ENCODE data around the gene UNC5CL. TPM values are rescaled to one million over a fixed set of nuclear protein-coding genes. Genes with fewer than 3 reads are reported as not detected.

Gene UNC5CL
- total RNA-seq, 2 experiments from 2014 or later, result 0.49 to 0.85 TPM

GRCh38 chr6:40982917-40983316 is 56.1 kb downstream of the UNC5CL start:
- no TSS peak for BruUV-seq (replicated peaks)
- H2AFZ ChIP-seq (ENCODE audit: low read length), result no peak overlapping the region
- no peak overlapping the region for H3K4me2 ChIP-seq (ENCODE audit: low read length)
- no peaks in the 10 kb centered on the region for H3K36me3 ChIP-seq (ENCODE audit: insufficient read depth, low read length)
- no peaks in the 10 kb centered on the region for H3K79me2 ChIP-seq (ENCODE audit: insufficient read depth, low read depth, low read length)
- H3K9me3 ChIP-seq (ENCODE audit: low read length), result no peaks in the 10 kb centered on the region
- CTCF ChIA-PET (ENCODE audit: unreplicated experiment), result no interaction called here
- no peaks in the 10 kb centered on the region for H3K4me1 ChIP-seq (ENCODE audit: insufficient read depth, low read length, poor library complexity, severe bottlenecking)
- no peak for DNase-seq (ENCODE audit: low spot score)
- H3K9me2 ChIP-seq (ENCODE audit: insufficient read depth, low read length), result no peaks in the 10 kb centered on the region
- no peaks in the 10 kb centered on the region for H4K20me1 ChIP-seq (ENCODE audit: insufficient read depth, low read length)
- H3K4me3 ChIP-seq (ENCODE audit: low read depth, low read length, poor library complexity, severe bottlenecking), result no peak overlapping the region
- intact Hi-C loops (cut with micrococcal nuclease; ENCODE audit: unreplicated experiment), result no loop called here
- POLR2A ChIA-PET, result interaction anchor here (0.7 kb wide), 1 partner anchor 1555 kb away, joined by 6 read pairs; no protein-coding TSS in a partner anchor
- TF ChIP-seq EZH2phosphoT487 (IDR thresholded peaks at IDR 0.05; ENCODE audit: borderline replicate concordance, low read depth, low read length), result no peak
- TF ChIP-seq, protein P1, sequence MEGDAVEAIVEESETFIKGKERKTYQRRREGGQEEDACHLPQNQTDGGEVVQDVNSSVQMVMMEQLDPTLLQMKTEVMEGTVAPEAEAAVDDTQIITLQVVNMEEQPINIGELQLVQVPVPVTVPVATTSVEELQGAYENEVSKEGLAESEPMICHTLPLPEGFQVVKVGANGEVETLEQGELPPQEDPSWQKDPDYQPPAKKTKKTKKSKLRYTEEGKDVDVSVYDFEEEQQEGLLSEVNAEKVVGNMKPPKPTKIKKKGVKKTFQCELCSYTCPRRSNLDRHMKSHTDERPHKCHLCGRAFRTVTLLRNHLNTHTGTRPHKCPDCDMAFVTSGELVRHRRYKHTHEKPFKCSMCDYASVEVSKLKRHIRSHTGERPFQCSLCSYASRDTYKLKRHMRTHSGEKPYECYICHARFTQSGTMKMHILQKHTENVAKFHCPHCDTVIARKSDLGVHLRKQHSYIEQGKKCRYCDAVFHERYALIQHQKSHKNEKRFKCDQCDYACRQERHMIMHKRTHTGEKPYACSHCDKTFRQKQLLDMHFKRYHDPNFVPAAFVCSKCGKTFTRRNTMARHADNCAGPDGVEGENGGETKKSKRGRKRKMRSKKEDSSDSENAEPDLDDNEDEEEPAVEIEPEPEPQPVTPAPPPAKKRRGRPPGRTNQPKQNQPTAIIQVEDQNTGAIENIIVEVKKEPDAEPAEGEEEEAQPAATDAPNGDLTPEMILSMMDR (conservative IDR thresholded peaks at IDR 0.05; ENCODE audit: low read length), result no peak
- no peak overlapping the region for H3K27ac ChIP-seq (ENCODE audit: low read depth, low read length, poor library complexity, severe bottlenecking)

DNA sequence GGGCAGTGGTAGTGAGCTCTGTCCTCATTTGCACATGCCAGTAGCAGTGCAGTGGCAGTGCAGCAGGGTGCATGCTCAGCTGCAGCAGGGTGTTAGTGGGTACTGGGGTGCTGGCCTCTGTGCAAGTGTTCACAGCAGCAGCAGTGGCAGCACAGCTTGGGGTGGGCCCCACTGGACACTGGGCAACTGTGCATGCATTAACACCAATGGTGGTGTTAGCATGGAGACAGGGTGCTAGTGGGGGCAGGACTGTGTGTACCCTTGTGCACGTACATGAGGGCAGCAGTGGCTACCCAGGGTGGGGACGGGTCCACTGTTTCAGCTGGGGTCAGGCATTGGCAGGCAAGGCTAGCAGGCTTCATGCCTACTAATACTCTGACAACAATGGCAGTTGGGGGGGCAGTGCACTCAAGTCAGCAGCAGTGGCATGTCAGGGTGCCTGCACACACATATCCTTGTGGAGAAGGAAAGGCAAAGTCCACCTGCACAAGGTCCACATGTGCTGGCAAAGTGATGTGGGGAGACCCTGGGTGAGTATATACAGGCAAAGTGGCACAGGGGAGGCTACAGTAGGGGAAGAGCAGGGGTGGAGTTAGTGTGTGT is 60.2 kb downstream of the UNC5CL start:
- ChIA-PET CTCF (ENCODE audit: unreplicated experiment) (no interaction called here), POLR2A (no interaction called here)
- no TSS peak for BruUV-seq (replicated peaks)
- Histone ChIP-seq H2AFZ (ENCODE audit: low read length) (no peak overlapping the region), H3K79me2 (ENCODE audit: insufficient read depth, low read depth, low read length) (no peaks in the 10 kb centered on the region), H3K36me3 (ENCODE audit: insufficient read depth, low read length) (no peaks in the 10 kb centered on the region), H3K27ac (ENCODE audit: low read depth, low read length, poor library complexity, severe bottlenecking) (no peak overlapping the region), H4K20me1 (ENCODE audit: insufficient read depth, low read length) (no peaks in the 10 kb centered on the region), H3K4me1 (ENCODE audit: insufficient read depth, low read length, poor library complexity, severe bottlenecking) (no peaks in the 10 kb centered on the region), H3K4me3 (ENCODE audit: low read depth, low read length, poor library complexity, severe bottlenecking) (no peak overlapping the region), H3K9me3 (ENCODE audit: low read length) (no peaks in the 10 kb centered on the region), H3K9me2 (ENCODE audit: insufficient read depth, low read length) (no peaks in the 10 kb centered on the region), H3K4me2 (ENCODE audit: low read length) (no peak overlapping the region)
- TF ChIP-seq, protein P1 (conservative IDR thresholded peaks at IDR 0.05; ENCODE audit: low read length), result no peak
- no peak for TF ChIP-seq EZH2phosphoT487 (IDR thresholded peaks at IDR 0.05; ENCODE audit: borderline replicate concordance, low read depth, low read length)
- intact Hi-C loops (cut with micrococcal nuclease; ENCODE audit: unreplicated experiment), result no loop called here
- DNase-seq (ENCODE audit: low spot score), result no peak

DNA sequence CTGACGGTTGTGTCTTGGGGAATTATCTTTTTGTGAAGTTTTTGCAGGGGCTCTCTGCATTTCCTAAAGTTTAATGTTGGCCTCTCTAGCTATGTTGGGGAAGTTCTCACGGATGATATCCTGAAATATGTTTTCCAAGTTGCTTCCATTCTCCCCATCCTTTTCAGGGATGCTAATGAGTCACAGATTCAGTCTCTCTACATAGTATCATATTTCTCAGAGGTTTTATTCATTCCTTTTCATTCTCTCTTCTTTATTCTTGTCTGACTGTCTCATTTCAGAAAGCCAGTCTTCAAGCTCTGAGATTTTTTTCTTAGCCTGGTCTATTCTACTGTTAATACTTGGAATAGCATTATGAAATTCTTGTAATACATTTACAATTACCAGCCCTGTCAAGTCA is 61.3 kb downstream of the UNC5CL start:
- ChIA-PET CTCF (ENCODE audit: unreplicated experiment) (no interaction called here), POLR2A (no interaction called here)
- Histone ChIP-seq H3K9me3 (ENCODE audit: low read length) (no peaks in the 10 kb centered on the region), H3K4me1 (ENCODE audit: insufficient read depth, low read length, poor library complexity, severe bottlenecking) (no peaks in the 10 kb centered on the region), H3K27ac (ENCODE audit: low read depth, low read length, poor library complexity, severe bottlenecking) (no peak overlapping the region), H3K4me3 (ENCODE audit: low read depth, low read length, poor library complexity, severe bottlenecking) (no peak overlapping the region), H2AFZ (ENCODE audit: low read length) (no peak overlapping the region), H3K36me3 (ENCODE audit: insufficient read depth, low read length) (no peaks in the 10 kb centered on the region), H3K79me2 (ENCODE audit: insufficient read depth, low read depth, low read length) (no peaks in the 10 kb centered on the region), H3K9me2 (ENCODE audit: insufficient read depth, low read length) (no peaks in the 10 kb centered on the region), H4K20me1 (ENCODE audit: insufficient read depth, low read length) (no peaks in the 10 kb centered on the region), H3K4me2 (ENCODE audit: low read length) (no peak overlapping the region)
- DNase-seq (ENCODE audit: low spot score), result no peak
- TF ChIP-seq, protein P1 (conservative IDR thresholded peaks at IDR 0.05; ENCODE audit: low read length), result no peak
- no peak for TF ChIP-seq EZH2phosphoT487 (IDR thresholded peaks at IDR 0.05; ENCODE audit: borderline replicate concordance, low read depth, low read length)
- intact Hi-C loops (cut with micrococcal nuclease; ENCODE audit: unreplicated experiment), result no loop called here
- no TSS peak for BruUV-seq (replicated peaks)

All from OCI-LY7 (cell line).